Placental epithelial cell (primary cell): Measurements from ENCODE around the gene NUDT5. TPM values are rescaled to one million over a fixed set of nuclear protein-coding genes. Genes with fewer than 3 reads are reported as not detected.

ENCODE experiments used
- small RNA-seq: library from RNA; depleted of rRNA; stranded (forward); fragments of <200 nt; gene quantifications from one replicate; pipeline ENCODE3, GENCODE V24; 2012
- total RNA-seq: library from RNA; depleted of rRNA; stranded (reverse); fragments of >200 nt; gene quantifications from 2 replicates; pipeline ENCODE4 v1.2.3, GENCODE V29; 2012

Gene NUDT5
- total RNA-seq = 45.5 and 54.3 TPM in 2 replicates

GRCh38 chr10:12195603-12196506 lies at the start of gene NUDT5, which contains the start of gene CDC123:
TSS of gene NUDT5 (minus strand) at chr10:12195891. CDS start at chr10:12186291, 9,600 bp downstream.
TSS of gene CDC123 (plus strand) at chr10:12196188. CDS start at chr10:12196246, 58 bp downstream.

GRCh38 chr10:12129222-12130111 lies 66.2 kb downstream of the NUDT5 start, which contains the start of gene SEC61A2:
TSS of gene SEC61A2 (plus strand) at chr10:12129677. CDS start at chr10:12129788, 111 bp downstream.

Small RNAs within 50 kb of the gene (small RNA-seq; reads per million reads assigned to genes)
- not detected for gene MIR548AK
- gene RNU6-88P = not detected

Other genes with a start within 250 kb of the NUDT5 start
- gene UPF2, start 153.1 kb downstream of the NUDT5 start, total RNA-seq = 10.4 and 14.1 TPM in 2 replicates
- 19.6 and 23.2 TPM in 2 replicates for gene DHTKD1, start 126.9 kb downstream of the NUDT5 start, total RNA-seq
- 4.7 and 7.8 TPM in 2 replicates for gene SEC61A2, start 66.2 kb downstream of the NUDT5 start, total RNA-seq
- gene CDC123, start 297 bp upstream of the NUDT5 start, total RNA-seq = 68.0 and 80.1 TPM in 2 replicates
- gene CAMK1D, start 153.7 kb upstream of the NUDT5 start, total RNA-seq = 1.2 and 1.4 TPM in 2 replicates